Measurements from ENCODE around the gene PRDM16. TPM values are rescaled to one million over a fixed set of nuclear protein-coding genes. Genes with fewer than 3 reads are reported as not detected.

The PRDM16 gene
- total and polyA plus RNA-seq, 2 of the 4 experiments (the other 2 are of a cell fraction), result 0.02 TPM; not detected in 1

DNA sequence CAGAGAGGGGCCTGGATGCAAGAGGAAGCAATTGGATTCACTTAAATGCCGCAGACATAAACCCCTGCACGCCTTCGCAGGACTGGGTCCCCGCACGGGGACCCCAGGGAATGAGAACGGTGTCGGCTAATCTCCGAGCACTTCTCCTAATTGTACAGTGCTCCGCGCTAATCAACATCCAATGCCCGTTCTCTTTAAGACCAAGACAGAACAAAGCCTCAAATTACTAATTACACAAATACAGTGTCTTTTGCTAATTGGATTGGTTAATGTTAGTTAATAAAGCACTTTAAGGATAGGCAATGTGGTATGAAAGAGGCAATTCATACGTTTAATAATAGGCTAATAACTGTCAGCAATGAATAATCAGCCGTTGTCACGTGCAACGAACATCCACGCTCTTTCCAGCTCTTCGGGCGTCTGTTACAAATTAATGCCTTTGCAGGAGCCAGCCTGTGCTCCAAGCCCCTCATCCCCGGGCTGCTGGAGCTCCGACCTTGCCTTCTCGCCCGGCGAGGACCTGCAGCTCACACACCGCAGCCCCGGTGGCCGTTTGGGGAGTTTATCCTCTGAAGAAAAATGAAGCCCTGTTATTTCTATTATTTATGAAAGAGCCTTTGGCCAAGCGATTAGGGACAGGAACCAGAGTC is 157.8 kb downstream of the PRDM16 start:
- dilution Hi-C loops (cut with HindIII; ENCODE audit: low sequenced_read_pairs, unreplicated experiment) (no loop called here), intact Hi-C loops (cut with micrococcal nuclease) (no loop called here), in situ Hi-C loops (cut with MboI; ENCODE audit: low sequenced_read_pairs) (no loop called here)
- Histone ChIP-seq H2BK5ac (ENCODE audit: low read depth, low read length, poor library complexity, severe bottlenecking) (no peak overlapping the region), H3K27me3 (ENCODE audit: control insufficient read depth, insufficient read depth, low read length) (no peaks in the 10 kb centered on the region; the same call in 1 of the 2 replicates), H2AFZ (replicated peaks; ENCODE audit: low read length, poor library complexity) (no peak overlapping the region), H2BK20ac (ENCODE audit: low read depth, low read length) (no peak overlapping the region), H2BK15ac (ENCODE audit: low read depth, low read length) (no peak overlapping the region), H3K4me2 (ENCODE audit: low read depth, low read length) (no peak overlapping the region), H3K23ac (ENCODE audit: low read depth, low read length) (no peak overlapping the region), H2AK9ac (replicated peaks; ENCODE audit: low read depth, low read length, poor library complexity) (no peak overlapping the region), H3K9me3 (ENCODE audit: control insufficient read depth, insufficient read depth, low read length) (peaks cover 1% of the 10 kb centered on the region; the same call in 1 of the 2 replicates), H3K4ac (ENCODE audit: low read depth, low read length) (no peak overlapping the region), H3K79me1 (ENCODE audit: low read depth in 1 of 2, low read length in 2 of 2) (no peaks in the 10 kb centered on the region), H4K91ac (ENCODE audit: insufficient read depth, low read depth, low read length) (no peak overlapping the region), H4K20me1 (ENCODE audit: insufficient read depth, low read length) (no peaks in the 10 kb centered on the region), H3K4me1 (ENCODE audit: control insufficient read depth, insufficient read depth, low read length) (no peaks in the 10 kb centered on the region), H3K14ac (replicated peaks; ENCODE audit: low read depth, low read length) (no peak overlapping the region), H3K36me3 (ENCODE audit: control insufficient read depth, insufficient read depth, low read length) (no peaks in the 10 kb centered on the region), H3K27ac (ENCODE audit: insufficient read depth, low read length) (no peak overlapping the region), H2AK5ac (ENCODE audit: low read depth, low read length) (no peak overlapping the region), H2BK120ac (ENCODE audit: low read depth, low read length) (no peak overlapping the region), H4K5ac (ENCODE audit: low read depth, low read length) (no peak overlapping the region), H3K56ac (ENCODE audit: extremely low read depth, insufficient read depth, low read length) (no peak overlapping the region), H3K9me1 (ENCODE audit: insufficient read depth, low read length) (no peaks in the 10 kb centered on the region), H3K9ac (ENCODE audit: low read depth, low read length) (no peak overlapping the region), H3K4me3 (ENCODE audit: insufficient read depth, low read depth, low read length) (no peak overlapping the region), H4K8ac (ENCODE audit: low read depth in 2 of 2, low read length in 2 of 2) (no peak overlapping the region), H3K18ac (ENCODE audit: low read depth, low read length) (no peak overlapping the region)
- TF ChIP-seq MAFK (IDR thresholded peaks at IDR 0.05; ENCODE audit: low read depth, low read length) (no peak), RAD21 (IDR thresholded peaks at IDR 0.05; ENCODE audit: low read length) (no peak), USF2 (IDR thresholded peaks at IDR 0.05; ENCODE audit: low read depth, low read length) (no peak), NFE2L2 (IDR thresholded peaks at IDR 0.05; ENCODE audit: low read depth, low read length) (no peak), MXI1 (IDR thresholded peaks at IDR 0.05; ENCODE audit: borderline replicate concordance, low read depth, low read length) (no peak), RCOR1 (IDR thresholded peaks at IDR 0.05; ENCODE audit: insufficient replicate concordance, low read length) (no peak), POLR2A (IDR thresholded peaks at IDR 0.05; ENCODE audit: low read depth, low read length) (no peak), CTCF (conservative IDR thresholded peaks at IDR 0.05; ENCODE audit: low read depth, low read length) (no peak), MAZ (IDR thresholded peaks at IDR 0.05; ENCODE audit: borderline replicate concordance, low read depth, low read length) (no peak)
- no TSS peak for BruUV-seq (replicated peaks)
- no peak for DNase-seq
- ChIA-PET POLR2A (ENCODE audit: unreplicated experiment) (no interaction called here), CTCF (no interaction called here)
- WGBS, 2 experiments (ENCODE audit: extremely low coverage in 2 of 2, insufficient read length in 1 of 2), result 57% methylated on average over 9 of the region's 27 CpGs; no CpG with 5 or more reads in 1 of the 2 experiments
- ATAC-seq (ENCODE audit: low read depth), result no peak
